HepG2 (cell line): Measurements from ENCODE around the gene KIF22. TPM values are rescaled to one million over a fixed set of nuclear protein-coding genes. Genes with fewer than 3 reads are reported as not detected.

ENCODE experiments used
- FOXM1 ChIP-seq: sonication (generic); formaldehyde crosslinking; IDR thresholded peaks from 2 replicates; pipeline ENCODE4 v1.5.0; 2020; ENCODE audit warnings: missing genetic modification reagents
- MZF1 ChIP-seq: sonication (generic); formaldehyde crosslinking; IDR thresholded peaks from 2 replicates; pipeline ENCODE4 v1.8.1; 2023; ENCODE audit warnings: mild to moderate bottlenecking, missing genetic modification reagents, borderline replicate concordance
- NRL ChIP-seq: sonication (generic); formaldehyde crosslinking; IDR thresholded peaks from 2 replicates; pipeline ENCODE4 v1.5.0; 2020; ENCODE audit warnings: missing genetic modification reagents, mild to moderate bottlenecking, moderate library complexity, borderline replicate concordance
- PHF8 ChIP-seq: sonication (generic); formaldehyde crosslinking; IDR thresholded peaks from 2 replicates; pipeline ENCODE4 v1.5.0; 2020; ENCODE audit warnings: missing genetic modification reagents
- SPEN ChIP-seq: sonication (generic); formaldehyde crosslinking; IDR thresholded peaks from 2 replicates; pipeline ENCODE4 v1.5.1; 2020; ENCODE audit warnings: low read depth, mild to moderate bottlenecking, missing genetic modification reagents
- XBP1 ChIP-seq: sonication (generic); formaldehyde crosslinking; IDR thresholded peaks from 2 replicates; pipeline ENCODE4 v1.5.0; 2020; ENCODE audit warnings: missing genetic modification reagents
- YEATS4 ChIP-seq: sonication (generic); formaldehyde crosslinking; IDR thresholded peaks from 2 replicates; pipeline ENCODE4 v1.4.0; 2020; ENCODE audit warnings: missing genetic modification reagents, borderline replicate concordance
- ZFP41 ChIP-seq: sonication (generic); formaldehyde crosslinking; IDR thresholded peaks from 2 replicates; pipeline ENCODE4 v1.4.0; 2020; ENCODE audit warnings: mild to moderate bottlenecking, missing genetic modification reagents, borderline replicate concordance
- ZFP82 ChIP-seq: sonication (generic); formaldehyde crosslinking; IDR thresholded peaks from 2 replicates; pipeline ENCODE4 v1.5.1; 2020; ENCODE audit warnings: mild to moderate bottlenecking, missing genetic modification reagents, borderline replicate concordance
- ZNF256 ChIP-seq: sonication (generic); formaldehyde crosslinking; conservative IDR thresholded peaks from 2 replicates; pipeline ENCODE4 v1.4.0; 2020; ENCODE audit warnings: missing genetic modification reagents
- ZNF879 ChIP-seq: sonication (generic); formaldehyde crosslinking; IDR thresholded peaks from 2 replicates; pipeline ENCODE4 v1.8.1; 2023; ENCODE audit warnings: missing genetic modification reagents
- polyA plus RNA-seq, 8 experiments: library from polyadenylated mRNA; depleted of rRNA in 3 of 8; stranded (reverse) in 7 of 8; unstranded in 1 of 8; fragments of >200 nt; fragmentation: Illumina TruSeq in 4 of 8; extraction: Trizol in 4 of 8; gene quantifications; 2 replicates each; pipeline versions ENCODE4 v1.2.1 to v1.2.3, GENCODE V29; 2011 to 2016; ENCODE audit warnings: low read depth in 4 of 8, missing spikeins in 1 of 8, mixed read lengths in 1 of 8; ENCODE audit not compliant: insufficient read depth in 1 of 8
- total RNA-seq, 5 experiments: library from RNA; depleted of rRNA; stranded (reverse); fragments of >200 nt; fragmentation: Illumina TruSeq; extraction: Trizol; gene quantifications; 2 replicates each; pipeline ENCODE4 v1.2.3, GENCODE V29; 2016; ENCODE audit warnings: low read depth in 1 of 5
- TF ChIP-seq, protein P1 (sequence below): sonication (generic); formaldehyde crosslinking; IDR thresholded peaks from 2 replicates; pipeline ENCODE4 v1.8.1; 2023; ENCODE audit warnings: mild to moderate bottlenecking, moderate library complexity, missing genetic modification reagents
- TF ChIP-seq, protein P2 (sequence below): sonication (generic); formaldehyde crosslinking; IDR thresholded peaks from 2 replicates; pipeline ENCODE4 v1.5.1; 2020; ENCODE audit warnings: missing genetic modification reagents, mild to moderate bottlenecking, borderline replicate concordance
- TF ChIP-seq, protein P3 (sequence below): conservative IDR thresholded peaks from 2 replicates; pipeline ENCODE4 v1.6.1; 2018; ENCODE audit warnings: missing genetic modification reagents
- TF ChIP-seq, protein P4 (sequence below), 2 experiments: sonication (generic) in 1 of 2; formaldehyde crosslinking in 1 of 2; IDR thresholded peaks; 2 replicates each; pipeline versions ENCODE4 v1.4.0 to v1.6.1; 2018 to 2020; ENCODE audit warnings: missing genetic modification reagents in 2 of 2, borderline replicate concordance in 1 of 2, low read depth in 1 of 2, mild to moderate bottlenecking in 1 of 2, missing biosample characterization in 1 of 2
- TF ChIP-seq, protein P5 (sequence below): sonication (generic); formaldehyde crosslinking; IDR thresholded peaks from 2 replicates; pipeline ENCODE4 v1.5.0; 2020; ENCODE audit warnings: missing genetic modification reagents
- TF ChIP-seq, protein P6 (sequence below): IDR thresholded peaks from 2 replicates; pipeline ENCODE4 v1.6.1; 2016; ENCODE audit warnings: low read depth, control low read depth
- TF ChIP-seq, protein P7 (sequence below): sonication (generic); formaldehyde crosslinking; IDR thresholded peaks from 2 replicates; pipeline ENCODE4 v1.5.0; 2020; ENCODE audit warnings: missing genetic modification reagents, mild to moderate bottlenecking, borderline replicate concordance

Gene KIF22
- total and polyA plus RNA-seq, 2 of the 13 experiments (the other 11 are each of a cell fraction or from before 2014, with no cell fraction given) = 95.8 to 118 TPM

DNA sequence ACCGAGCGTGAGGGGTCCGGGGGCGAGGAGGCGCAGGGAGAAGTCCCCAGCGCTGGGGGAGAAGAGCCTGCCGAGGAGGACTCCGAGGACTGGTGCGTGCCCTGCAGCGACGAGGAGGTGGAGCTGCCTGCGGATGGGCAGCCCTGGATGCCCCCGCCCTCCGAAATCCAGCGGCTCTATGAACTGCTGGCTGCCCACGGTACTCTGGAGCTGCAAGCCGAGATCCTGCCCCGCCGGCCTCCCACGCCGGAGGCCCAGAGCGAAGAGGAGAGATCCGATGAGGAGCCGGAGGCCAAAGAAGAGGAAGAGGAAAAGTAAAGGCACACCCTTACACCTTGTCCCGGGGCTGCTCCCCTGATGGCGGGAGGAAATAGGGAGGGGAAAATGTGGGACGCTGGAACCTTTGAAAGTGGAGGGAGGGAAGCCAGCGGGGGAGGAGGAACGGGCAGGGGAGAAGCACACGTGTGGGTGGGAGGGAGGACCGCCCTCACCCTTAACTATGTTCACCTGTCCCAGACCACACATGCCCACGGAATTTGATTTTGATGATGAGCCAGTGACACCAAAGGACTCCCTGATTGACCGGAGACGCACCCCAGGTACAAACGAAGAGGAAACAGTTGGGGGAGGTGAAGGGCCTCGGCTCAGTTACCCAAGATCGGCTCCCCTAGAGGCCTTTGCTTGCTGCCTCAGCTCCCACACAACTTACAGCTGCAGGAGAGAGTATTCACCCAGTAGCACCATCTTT lies 26.3 kb downstream of the KIF22 start (continued):
- TF ChIP-seq FOXM1 (CRISPR knock-in tag) (no peak), MZF1 (CRISPR knock-in tag) (no peak), ZFP82 (no peak), SPEN (CRISPR knock-in tag) (no peak), ZNF879 (CRISPR knock-in tag) (no peak), PHF8 (CRISPR knock-in tag) (peak; percentile 20; the same call in 1 of the 2 replicates), YEATS4 (CRISPR knock-in tag) (no peak), ZNF256 (CRISPR knock-in tag) (no peak; the same call in 1 of the 2 replicates), XBP1 (CRISPR knock-in tag) (no peak), ZFP41 (CRISPR knock-in tag) (no peak; the same call in 1 of the 2 replicates), NRL (CRISPR knock-in tag) (0 out of 2 replicates have a peak, but pooled peaks have one; percentile 32)
- TF ChIP-seq, protein P1, sequence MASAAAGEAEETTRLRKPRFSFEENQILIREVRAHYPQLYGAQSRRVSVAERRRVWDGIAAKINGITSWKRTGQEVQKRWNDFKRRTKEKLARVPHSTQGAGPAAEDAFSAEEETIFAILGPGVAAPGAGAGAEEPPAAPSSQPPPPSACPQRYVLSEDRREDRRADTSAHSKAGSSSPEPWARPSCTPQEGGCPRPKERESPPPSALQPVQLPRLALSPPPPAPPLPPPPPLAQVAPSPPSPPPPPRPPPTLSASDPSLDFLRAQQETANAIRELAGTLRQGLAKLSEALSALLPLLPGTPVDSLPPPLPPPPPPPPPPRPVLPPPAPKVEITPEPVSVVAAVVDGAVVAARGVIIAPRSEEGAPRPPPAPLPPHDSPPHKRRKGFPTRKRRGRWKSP (CRISPR knock-in tag) = no peak
- TF ChIP-seq, protein P2, sequence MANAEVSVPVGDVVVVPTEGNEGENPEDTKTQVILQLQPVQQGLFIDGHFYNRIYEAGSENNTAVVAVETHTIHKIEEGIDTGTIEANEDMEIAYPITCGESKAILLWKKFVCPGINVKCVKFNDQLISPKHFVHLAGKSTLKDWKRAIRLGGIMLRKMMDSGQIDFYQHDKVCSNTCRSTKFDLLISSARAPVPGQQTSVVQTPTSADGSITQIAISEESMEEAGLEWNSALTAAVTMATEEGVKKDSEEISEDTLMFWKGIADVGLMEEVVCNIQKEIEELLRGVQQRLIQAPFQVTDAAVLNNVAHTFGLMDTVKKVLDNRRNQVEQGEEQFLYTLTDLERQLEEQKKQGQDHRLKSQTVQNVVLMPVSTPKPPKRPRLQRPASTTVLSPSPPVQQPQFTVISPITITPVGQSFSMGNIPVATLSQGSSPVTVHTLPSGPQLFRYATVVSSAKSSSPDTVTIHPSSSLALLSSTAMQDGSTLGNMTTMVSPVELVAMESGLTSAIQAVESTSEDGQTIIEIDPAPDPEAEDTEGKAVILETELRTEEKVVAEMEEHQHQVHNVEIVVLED = no peak
- TF ChIP-seq, protein P3, sequence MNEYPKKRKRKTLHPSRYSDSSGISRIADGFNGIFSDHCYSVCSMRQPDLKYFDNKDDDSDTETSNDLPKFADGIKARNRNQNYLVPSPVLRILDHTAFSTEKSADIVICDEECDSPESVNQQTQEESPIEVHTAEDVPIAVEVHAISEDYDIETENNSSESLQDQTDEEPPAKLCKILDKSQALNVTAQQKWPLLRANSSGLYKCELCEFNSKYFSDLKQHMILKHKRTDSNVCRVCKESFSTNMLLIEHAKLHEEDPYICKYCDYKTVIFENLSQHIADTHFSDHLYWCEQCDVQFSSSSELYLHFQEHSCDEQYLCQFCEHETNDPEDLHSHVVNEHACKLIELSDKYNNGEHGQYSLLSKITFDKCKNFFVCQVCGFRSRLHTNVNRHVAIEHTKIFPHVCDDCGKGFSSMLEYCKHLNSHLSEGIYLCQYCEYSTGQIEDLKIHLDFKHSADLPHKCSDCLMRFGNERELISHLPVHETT (CRISPR knock-in tag) = no peak; the same call in 1 of the 2 replicates
- TF ChIP-seq, protein P4, sequence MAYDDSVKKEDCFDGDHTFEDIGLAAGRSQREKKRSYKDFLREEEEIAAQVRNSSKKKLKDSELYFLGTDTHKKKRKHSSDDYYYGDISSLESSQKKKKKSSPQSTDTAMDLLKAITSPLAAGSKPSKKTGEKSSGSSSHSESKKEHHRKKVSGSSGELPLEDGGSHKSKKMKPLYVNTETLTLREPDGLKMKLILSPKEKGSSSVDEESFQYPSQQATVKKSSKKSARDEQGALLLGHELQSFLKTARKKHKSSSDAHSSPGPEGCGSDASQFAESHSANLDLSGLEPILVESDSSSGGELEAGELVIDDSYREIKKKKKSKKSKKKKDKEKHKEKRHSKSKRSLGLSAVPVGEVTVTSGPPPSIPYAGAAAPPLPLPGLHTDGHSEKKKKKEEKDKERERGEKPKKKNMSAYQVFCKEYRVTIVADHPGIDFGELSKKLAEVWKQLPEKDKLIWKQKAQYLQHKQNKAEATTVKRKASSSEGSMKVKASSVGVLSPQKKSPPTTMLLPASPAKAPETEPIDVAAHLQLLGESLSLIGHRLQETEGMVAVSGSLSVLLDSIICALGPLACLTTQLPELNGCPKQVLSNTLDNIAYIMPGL (CRISPR knock-in tag; IDR thresholded peaks at IDR 0.05; ENCODE audit: borderline replicate concordance in 1 of 2, low read depth in 1 of 2) = peak in 1 of 2 experiments; percentile 19; a peak in 1 of 4 replicates
- TF ChIP-seq, protein P5, sequence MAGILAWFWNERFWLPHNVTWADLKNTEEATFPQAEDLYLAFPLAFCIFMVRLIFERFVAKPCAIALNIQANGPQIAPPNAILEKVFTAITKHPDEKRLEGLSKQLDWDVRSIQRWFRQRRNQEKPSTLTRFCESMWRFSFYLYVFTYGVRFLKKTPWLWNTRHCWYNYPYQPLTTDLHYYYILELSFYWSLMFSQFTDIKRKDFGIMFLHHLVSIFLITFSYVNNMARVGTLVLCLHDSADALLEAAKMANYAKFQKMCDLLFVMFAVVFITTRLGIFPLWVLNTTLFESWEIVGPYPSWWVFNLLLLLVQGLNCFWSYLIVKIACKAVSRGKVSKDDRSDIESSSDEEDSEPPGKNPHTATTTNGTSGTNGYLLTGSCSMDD (CRISPR knock-in tag) = no peak
- TF ChIP-seq, protein P6, sequence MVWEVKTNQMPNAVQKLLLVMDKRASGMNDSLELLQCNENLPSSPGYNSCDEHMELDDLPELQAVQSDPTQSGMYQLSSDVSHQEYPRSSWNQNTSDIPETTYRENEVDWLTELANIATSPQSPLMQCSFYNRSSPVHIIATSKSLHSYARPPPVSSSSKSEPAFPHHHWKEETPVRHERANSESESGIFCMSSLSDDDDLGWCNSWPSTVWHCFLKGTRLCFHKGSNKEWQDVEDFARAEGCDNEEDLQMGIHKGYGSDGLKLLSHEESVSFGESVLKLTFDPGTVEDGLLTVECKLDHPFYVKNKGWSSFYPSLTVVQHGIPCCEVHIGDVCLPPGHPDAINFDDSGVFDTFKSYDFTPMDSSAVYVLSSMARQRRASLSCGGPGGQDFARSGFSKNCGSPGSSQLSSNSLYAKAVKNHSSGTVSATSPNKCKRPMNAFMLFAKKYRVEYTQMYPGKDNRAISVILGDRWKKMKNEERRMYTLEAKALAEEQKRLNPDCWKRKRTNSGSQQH (CRISPR knock-in tag) = peak; percentile 64; the same call in 1 of the 2 replicates
- TF ChIP-seq, protein P7, sequence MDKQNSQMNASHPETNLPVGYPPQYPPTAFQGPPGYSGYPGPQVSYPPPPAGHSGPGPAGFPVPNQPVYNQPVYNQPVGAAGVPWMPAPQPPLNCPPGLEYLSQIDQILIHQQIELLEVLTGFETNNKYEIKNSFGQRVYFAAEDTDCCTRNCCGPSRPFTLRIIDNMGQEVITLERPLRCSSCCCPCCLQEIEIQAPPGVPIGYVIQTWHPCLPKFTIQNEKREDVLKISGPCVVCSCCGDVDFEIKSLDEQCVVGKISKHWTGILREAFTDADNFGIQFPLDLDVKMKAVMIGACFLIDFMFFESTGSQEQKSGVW (CRISPR knock-in tag) = no peak
